GM06990 (cell line): ENCODE data around the gene PSAP.

Experiments used
- DNase-seq: peaks from one replicate; pipeline ENCODE4 v3.0.0-alpha.2; 2011; ENCODE audit not compliant: insufficient read length; ENCODE audit errors: extremely low read depth
- H3K27me3 ChIP-seq: replicated peaks from 2 replicates; pipeline ENCODE4 v1.6.0; 2011; ENCODE audit warnings: low read length; ENCODE audit not compliant: control insufficient read depth, insufficient read depth
- H3K36me3 ChIP-seq: 2 replicates; pipeline ENCODE4 v1.5.1; 2011; ENCODE audit warnings: low read length; ENCODE audit not compliant: control insufficient read depth, insufficient read depth
- H3K4me3 ChIP-seq: replicated peaks from 2 replicates; pipeline ENCODE4 v1.5.1; 2011; ENCODE audit warnings: low read depth, mild to moderate bottlenecking, control low read depth, low read length
- CTCF ChIP-seq: IDR thresholded peaks from 2 replicates; pipeline ENCODE4 v1.5.1; 2011; ENCODE audit warnings: low read length, control low read depth, mild to moderate bottlenecking, inconsistent platforms; ENCODE audit not compliant: insufficient read depth, poor library complexity, severe bottlenecking

The PSAP gene

GRCh38 chr10:71767420-71768035 is 83.5 kb downstream of the PSAP start:
- no peak overlapping the region for H3K4me3 ChIP-seq
- DNase-seq = no peak
- H3K36me3 ChIP-seq = no peaks in the 10 kb centered on the region; the same call in 1 of the 2 replicates
- TF ChIP-seq CTCF = no peak
- no peaks in the 10 kb centered on the region for H3K27me3 ChIP-seq

- no peak overlapping the region for H3K4me3 ChIP-seq
- TF ChIP-seq CTCF = no peak
- DNase-seq = no peak
Observed at GRCh38 chr10:71766717-71767419, 84.2 kb downstream of the PSAP start.

More at GRCh38 chr10:71766717-71767419, 84.2 kb downstream of the PSAP start:
- Histone ChIP-seq H3K36me3 (no peaks in the 10 kb centered on the region; the same call in none of the 2 replicates), H3K27me3 (no peaks in the 10 kb centered on the region)
